GM19023 (cell line): ENCODE results near the gene SLCO4A1.

Experiments
- ATAC-seq: cut with Tn5 transposase; IDR thresholded peaks from one replicate; pipeline ENCODE4 v1.9.1; 2021; ENCODE audit warnings: mild to moderate bottlenecking, moderate library complexity; ENCODE audit not compliant: unreplicated experiment

Gene SLCO4A1

DNA sequence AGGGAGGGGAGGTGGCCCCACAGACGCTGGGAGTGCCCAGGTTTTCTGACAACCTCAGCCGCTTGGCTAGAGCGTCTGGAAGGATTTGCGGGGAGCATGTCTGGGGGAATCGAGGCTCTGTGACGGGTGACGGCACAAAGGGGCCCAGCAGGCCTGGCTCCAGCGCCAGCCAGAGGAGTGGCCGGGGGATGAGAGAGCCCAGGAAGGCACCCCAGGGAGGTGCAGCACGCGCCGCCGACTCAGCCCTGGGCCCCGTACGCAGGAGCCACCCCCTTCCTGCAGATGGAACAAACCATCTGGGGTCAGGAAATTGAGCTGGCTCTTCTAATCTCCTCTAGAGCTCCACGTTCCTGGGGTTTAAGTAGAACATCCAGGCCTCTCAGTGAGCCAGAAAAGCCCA, 5.9 kb upstream of the SLCO4A1 start:
- ATAC-seq = no peak

DNA sequence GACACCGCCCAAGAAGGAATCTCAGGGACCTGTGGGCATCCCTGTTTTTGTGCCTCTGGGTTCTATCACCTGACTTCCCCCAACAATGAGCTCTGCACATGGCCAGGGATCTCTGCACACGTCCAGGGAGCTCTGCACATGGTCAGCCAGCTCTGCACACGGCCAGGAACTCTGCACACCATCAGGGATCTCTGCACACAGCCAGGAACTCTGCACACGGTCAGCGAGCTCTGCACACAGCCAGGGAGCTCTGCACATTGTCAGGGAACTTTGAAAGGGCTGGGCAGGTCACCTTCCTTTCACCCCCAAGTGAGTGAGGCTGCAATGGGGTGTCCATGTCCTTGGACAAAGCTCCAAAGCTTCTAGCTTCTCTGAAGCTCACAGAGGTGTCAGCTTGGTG, 5.2 kb upstream of the SLCO4A1 start:
- ATAC-seq = no peak

GRCh38 chr20:62637521-62638054, 4.7 kb upstream of the SLCO4A1 start:
- ATAC-seq = no peak

GRCh38 chr20:62638055-62638570, 4.2 kb upstream of the SLCO4A1 start:
- ATAC-seq = no peak

DNA sequence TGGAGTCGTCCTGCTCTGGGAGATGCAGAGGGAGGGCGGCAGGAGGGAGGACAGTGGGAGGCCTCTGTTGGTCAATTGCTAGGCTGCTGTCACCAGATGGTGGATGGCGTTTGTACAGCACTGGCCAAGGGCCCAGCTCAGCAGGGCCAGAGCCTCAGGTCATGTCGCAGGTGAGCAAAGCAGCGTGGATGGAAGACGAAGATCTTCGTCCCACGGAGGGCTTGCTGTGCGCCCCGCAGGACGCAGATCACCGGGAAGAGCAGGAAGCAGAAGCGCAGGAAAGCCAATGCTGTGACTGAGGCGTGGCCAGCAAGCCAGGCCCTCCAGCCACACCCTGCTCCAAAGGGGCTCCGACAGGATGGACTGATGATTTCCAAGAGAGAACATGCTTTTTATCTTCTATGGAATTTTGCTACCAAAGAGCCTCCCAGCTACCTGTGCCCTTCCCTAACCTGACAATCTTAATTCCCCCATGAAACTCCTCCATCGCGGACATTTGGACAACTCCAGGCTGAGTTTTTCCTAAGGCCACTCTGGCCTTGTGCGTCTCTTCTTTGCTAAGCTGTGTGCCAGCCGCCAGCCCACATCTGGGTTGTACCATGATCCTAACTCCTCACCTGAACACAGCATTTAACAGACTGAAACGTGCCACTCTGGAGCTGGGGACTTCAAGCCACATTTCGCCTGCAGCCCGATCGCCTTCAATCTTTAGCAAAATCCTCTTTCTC, 3.5 kb upstream of the SLCO4A1 start:
- no peak for ATAC-seq

DNA sequence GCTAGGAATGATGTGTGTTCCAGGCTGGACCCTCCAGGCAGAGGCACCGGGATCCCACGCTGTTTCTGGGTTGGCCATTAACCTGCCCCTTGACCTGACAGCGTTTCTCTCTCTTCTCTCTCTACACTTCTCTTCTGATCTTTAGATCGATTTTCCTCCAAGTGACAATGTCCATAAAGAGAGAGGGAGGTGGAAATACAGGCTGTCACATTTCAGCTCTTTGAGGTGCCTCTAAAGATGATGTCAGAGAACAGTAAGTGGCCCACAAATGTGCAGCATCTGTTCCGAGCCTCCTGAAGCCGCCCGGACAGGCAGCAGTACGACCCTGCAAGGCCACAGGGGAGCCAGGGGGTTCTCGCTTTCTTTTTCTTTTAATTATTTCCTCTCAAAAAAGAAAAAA, 2.5 kb upstream of the SLCO4A1 start:
- ATAC-seq = no peak

DNA sequence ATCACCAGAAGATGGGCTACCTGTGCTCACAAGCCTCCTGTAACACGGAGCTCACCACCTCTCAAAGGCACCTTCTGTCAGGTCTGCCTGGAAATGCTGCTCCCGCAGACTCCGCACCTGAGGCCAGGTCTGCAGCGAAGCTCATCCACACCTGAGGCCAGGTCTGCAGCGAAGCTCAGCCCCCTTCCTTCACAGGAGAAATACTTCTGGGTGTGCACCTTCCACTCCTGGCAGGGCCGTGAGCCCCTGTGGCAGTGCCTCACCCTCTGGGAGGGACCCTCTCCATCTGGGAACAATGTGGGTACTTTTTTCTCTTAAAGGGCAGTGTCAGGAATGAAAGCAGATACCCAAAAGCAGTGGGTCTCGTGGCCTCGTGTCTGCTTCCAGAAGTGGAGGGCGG, 1.4 kb upstream of the SLCO4A1 start:
- no peak for ATAC-seq

GRCh38 chr20:62641321-62642050, 817 bp upstream of the SLCO4A1 start:
- ATAC-seq = no peak

GRCh38 chr20:62642666-62643520, 590 bp downstream of the SLCO4A1 start:
- peak; percentile 19 for ATAC-seq

GRCh38 chr20:62643521-62644043, 1.3 kb downstream of the SLCO4A1 start:
- ATAC-seq = no peak

DNA sequence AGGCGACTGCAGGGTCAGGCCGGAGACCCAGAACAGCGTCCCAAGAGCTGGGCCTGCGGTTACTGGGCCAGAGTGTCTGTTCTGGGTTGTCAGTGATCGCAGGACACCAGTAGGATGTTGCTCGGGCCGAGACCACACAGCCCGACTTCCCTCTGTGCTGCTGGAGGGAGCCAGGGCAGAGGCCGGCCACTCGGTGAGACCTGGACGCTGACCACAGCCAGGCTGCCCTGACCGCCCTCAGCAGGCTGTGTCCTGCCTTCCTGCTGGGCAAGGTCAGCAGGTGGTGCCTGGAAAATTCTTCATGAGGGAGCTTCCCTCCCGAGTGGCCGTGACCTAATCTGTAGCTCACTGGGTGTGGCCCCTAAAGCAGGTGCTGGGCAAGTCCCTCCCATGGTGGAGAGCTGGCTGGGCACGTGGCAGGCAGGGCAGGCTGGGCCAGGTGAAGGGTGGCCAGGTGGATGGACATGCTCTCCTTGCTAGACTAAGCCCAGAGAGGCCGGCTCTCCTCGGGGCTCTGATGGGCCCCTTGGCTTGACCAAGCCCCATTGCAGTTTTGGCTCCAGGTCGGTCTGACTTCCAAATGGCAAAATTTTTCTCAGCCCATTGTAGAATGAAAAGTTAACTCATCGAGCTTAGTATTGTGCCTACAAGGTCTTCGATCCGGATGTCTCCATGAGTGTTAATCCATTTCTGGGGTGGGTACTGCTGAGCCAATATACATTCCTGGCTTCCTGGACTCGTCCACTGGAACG, 1.9 kb downstream of the SLCO4A1 start:
- no peak for ATAC-seq

DNA sequence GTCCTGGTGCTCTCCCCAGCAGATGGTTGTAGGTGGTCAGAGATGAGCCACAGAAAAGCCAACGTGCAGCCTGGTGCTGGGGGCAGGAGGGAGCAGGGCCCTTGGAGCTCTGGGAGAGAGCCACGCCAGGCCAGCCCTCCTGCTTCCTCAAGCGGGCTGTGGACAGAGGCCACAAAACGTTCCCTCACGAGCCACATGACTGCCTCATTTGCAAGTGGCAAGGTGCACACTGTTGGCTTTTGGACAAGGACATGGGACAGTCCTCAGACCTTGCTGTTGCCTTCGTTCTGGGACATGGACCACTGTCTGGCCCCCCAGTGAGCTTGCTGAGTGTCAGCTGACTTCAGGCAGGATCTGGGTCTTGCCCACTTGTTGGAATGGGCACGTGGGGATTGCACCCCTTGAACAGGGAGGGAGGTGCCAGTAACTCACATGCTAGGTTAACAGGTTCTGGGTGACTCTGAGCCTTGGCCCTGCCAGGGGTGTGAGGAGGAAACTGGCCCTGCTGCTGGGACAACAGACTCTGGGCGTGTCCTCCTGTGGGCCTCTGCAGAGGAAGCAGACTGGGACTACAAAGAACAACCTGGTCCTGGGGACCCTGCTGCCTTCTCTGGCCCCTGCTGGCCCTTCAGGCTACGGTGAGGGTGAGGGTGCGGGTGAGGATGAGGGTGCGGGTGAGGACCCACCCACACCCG, 2.6 kb downstream of the SLCO4A1 start:
- no peak for ATAC-seq

DNA sequence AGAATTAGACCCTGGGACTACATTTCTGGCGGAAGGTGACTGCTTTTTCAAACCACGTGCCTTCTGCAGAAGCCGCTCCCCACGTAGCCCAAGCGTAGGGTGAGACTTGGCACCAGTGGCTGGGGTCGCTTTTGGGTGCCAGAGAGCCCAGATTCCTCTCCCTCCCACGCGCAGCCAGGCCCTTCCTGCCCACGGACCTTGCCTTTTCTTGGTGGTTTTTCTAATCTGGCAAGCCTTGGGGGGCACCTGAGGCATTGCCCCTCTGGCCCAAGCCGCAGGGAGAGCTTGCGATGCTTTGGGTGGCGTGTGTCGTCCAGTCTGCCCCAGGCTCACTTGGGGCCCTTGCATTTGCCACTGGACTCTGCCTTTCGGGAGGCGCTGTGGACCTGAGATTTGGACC, 3.3 kb downstream of the SLCO4A1 start:
- ATAC-seq = no peak

- no peak for ATAC-seq
Observed at GRCh38 chr20:62646851-62647520, 4.7 kb downstream of the SLCO4A1 start.

- no peak for ATAC-seq
Observed at GRCh38 chr20:62647521-62648317, 5.4 kb downstream of the SLCO4A1 start.

GRCh38 chr20:62648318-62648995, 6.2 kb downstream of the SLCO4A1 start:
- ATAC-seq = no peak

DNA sequence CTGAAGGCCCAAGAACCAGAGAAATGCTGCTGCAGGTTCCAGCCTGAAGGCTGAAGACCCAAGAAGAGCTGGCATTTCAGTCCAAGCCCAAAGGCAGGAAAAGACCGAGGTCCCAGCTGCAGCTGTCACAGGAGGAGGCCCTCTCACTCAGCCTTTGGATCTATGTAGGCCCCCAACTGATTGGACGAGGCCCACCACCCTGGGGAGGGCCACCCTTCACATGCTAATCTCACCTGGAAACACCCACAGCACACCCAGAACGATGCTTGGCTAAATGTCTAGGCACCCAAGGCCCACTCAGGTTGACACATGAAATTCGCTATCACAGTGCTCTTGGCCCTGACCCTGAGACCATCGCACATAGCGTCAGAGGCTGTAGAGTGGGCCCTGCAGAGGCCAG, 6.8 kb downstream of the SLCO4A1 start:
- ATAC-seq = no peak
